Right hindlimb (tissue), 1 donor: ENCODE results near the gene ARHGAP1.

ENCODE experiments used
- DNase-seq: peaks from one replicate; pipeline ENCODE4 v3.0.0-alpha.2; 2018

Gene ARHGAP1

DNA sequence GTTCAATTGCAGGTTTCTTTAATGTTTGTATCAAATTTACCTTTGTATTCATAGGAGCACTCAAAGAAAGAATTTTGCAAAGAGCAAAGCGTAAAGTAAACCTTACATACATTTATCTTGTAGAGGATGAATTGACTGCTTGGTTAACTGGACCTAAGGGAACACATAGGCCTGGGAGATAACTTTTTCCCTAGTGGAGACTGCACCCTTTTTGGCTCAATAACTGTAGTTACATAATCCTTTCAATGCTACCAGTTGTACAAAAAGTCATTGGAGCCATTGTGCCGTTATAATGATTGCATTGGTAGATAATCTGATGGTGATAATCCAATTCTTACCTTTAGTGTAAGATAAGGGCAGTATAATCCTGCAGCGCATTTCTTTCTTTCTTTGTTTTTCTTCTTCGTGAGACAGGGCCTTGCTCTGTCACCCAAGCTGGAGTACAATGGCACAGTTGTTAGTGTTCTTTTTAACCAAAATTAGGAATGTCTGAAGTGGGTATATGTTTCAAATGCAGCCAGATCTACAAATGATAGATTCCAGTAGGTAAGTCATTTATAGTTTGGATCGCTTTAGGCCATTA is 64.8 kb downstream of the ARHGAP1 start:
- DNase-seq, result no peak

DNA sequence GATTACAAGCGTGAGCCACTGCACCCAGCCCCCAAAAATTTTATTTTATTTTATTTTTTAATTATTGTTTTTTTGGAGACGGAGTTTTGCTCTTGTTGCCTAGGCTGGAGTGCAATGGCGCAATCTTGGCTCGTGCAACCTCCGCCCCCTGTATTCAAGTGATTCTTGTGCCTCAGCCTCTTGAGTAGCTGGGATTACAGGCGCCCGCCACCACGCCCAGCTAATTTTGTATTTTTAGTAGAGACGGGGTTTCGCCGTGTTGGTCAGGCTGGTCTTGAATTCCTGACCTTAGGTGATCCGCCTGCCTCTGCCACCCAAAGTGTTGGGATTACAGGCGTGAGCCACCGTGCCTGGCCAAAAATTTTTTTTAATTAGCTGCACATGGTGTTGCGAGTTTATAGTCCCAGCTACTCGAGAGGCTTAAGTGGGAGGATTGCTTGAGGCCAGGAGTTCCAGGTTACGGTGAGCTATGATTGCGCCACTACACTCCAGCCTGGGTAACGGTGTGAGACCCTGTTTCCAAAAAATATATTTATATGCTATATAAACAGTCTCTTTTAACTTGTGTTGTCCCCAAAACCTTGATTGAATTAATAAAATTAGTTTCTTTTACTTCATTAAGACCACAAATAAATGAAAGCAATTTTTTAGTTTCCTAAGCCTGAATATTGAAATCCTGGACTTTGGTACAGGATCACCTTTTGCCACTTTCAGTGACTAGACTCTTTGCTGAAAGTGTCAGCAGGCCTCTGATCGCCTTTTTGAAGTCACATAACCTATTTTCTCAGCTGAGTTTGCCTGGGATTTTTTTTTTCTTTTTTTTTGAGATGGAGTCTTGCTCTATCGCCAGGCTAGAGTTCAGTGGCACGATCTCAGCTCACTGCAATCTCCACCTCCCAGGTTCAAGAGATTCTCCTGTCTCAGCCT is 66.9 kb downstream of the ARHGAP1 start:
- no peak for DNase-seq

DNA sequence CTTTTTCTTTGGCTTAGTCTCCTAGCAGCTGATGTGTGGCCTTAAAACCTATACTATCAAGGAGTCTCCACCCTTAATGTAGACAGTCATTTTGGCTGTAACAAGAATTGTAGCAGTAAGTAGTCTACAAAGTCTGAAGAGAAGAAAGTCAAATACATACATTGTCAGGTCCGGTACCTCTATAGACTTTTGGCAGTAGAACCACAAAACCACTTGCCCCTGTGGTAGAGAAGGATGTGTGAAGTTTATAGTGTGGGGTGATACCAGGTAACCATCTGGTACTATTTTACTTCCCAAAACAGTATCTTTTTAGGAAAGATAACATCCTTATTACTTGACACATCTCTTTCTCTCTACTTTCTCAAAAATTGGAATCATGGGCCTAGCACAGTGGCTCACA is 67.9 kb downstream of the ARHGAP1 start:
- DNase-seq, result no peak

DNA sequence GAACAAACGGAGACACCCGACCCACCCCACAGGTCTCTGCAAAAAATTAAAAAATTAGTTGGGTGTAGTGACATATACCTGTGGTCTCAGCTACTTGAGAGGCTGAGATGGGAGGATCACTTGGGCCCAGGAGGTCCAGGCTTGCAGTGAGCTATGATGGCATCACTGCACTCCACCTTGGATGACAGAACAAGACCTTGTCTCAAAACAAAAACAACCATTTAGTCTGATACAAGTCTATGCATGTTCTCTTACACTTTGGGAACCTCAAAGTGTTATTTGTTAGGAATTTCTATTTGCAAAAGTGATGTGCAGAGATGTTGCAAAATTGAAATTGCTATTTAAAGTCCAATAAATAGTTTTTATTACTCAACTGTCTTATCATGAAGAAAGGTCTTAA is 68.7 kb downstream of the ARHGAP1 start:
- DNase-seq, result no peak

DNA sequence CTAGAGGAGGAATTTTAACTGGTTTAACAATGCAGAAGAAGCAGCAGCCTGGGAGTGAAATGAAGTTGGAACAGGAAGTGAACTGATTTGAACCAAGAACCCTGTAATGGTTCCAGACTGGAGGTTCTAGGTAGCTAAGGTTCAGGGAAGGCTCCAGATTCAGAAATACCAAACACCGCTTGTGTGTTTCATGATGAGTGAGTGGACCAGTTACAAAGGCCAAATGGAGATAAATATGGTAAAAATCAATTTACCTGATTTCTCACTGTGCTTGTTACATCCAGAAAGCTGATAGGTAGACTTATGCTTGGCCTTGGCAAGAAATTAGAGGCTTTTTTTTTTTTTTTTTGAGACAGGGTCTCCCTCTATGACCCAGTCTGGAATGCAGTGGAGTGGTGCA is 70.2 kb downstream of the ARHGAP1 start:
- no peak for DNase-seq

DNA sequence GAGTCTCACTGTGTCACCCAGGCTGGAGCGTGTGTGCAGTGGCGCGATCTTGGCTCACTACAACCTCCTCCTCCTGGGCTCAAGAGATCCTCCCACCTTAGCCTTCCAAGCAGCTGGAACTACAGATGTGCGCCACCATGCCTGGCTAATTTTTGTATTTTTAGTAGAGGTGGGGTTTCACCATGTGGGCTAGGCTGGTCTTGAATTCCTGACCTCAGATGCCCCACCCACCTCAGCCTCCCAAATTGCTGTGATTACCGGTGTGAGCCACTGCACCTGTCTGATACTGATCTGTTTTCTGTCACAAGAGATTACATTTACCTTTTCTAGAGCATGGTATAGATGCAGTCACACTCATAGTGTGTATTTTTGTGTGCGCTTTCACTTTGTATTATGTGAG is 71.5 kb downstream of the ARHGAP1 start:
- no peak for DNase-seq
